Heart right ventricle (tissue), 16 donors: ENCODE measurements around the gene NBEA. TPM values are rescaled to one million over a fixed set of nuclear protein-coding genes. Genes with fewer than 3 reads are reported as not detected.

ENCODE experiments used
- ATAC-seq, 8 donors: fragments of 200-7000 bp; cut with Tn5 transposase; one replicate each; pipeline ENCODE4 v1.9.1; 2020; ENCODE audit warnings: mild to moderate bottlenecking in 8 of 8, moderate library complexity in 8 of 8, moderate number of reproducible peaks in 1 of 8
- DNase-seq, 2 donors: peaks; one replicate each; pipeline ENCODE4 v3.0.0-alpha.2; 2020
- H3K27ac ChIP-seq, 10 donors: fragments of 200-600 bp; sonication (generic) in 2 of 10; one replicate each; pipeline versions ENCODE4 v1.5.0 to v1.8.0; 2020 to 2022; ENCODE audit warnings: mild to moderate bottlenecking in 3 of 10
- H3K27me3 ChIP-seq, 7 donors: fragments of 200-600 bp; one replicate each; pipeline ENCODE4 v1.8.0; 2021 to 2022; ENCODE audit warnings: mild to moderate bottlenecking in 2 of 7
- H3K36me3 ChIP-seq, 9 donors: fragments of 200-600 bp; sonication (generic) in 1 of 9; one replicate each; pipeline versions ENCODE4 v1.5.0 to v1.8.0; 2020 to 2022; ENCODE audit warnings: mild to moderate bottlenecking in 2 of 9
- H3K4me1 ChIP-seq, 9 donors: fragments of 200-600 bp; sonication (generic) in 1 of 9; one replicate each; pipeline versions ENCODE4 v1.5.0 to v1.8.0; 2020 to 2022; ENCODE audit warnings: mild to moderate bottlenecking in 4 of 9
- H3K4me3 ChIP-seq, 10 donors: fragments of 200-600 bp; sonication (generic) in 2 of 10; one replicate each; pipeline versions ENCODE4 v1.5.0 to v1.8.0; 2020 to 2022; ENCODE audit warnings: mild to moderate bottlenecking in 7 of 10, moderate library complexity in 2 of 10
- H3K9me3 ChIP-seq, 11 donors: fragments of 200-600 bp in 10 of 11; sonication (generic) in 2 of 11; one replicate each; pipeline versions ENCODE4 v1.5.0 to v1.8.0; 2013 to 2022; ENCODE audit warnings: mild to moderate bottlenecking in 2 of 11, control low read depth in 1 of 11, moderate library complexity in 1 of 11
- CTCF ChIP-seq, 9 donors: fragments of 200-600 bp; sonication (generic) in 2 of 9; IDR thresholded peaks; one replicate each; pipeline versions ENCODE4 v1.5.0 to v1.8.0; 2021 to 2022; ENCODE audit warnings: antibody characterized with exemption in 9 of 9, mild to moderate bottlenecking in 5 of 9, moderate library complexity in 1 of 9
- WGBS, 2 donors: extraction: QIAGEN DNeasy Blood & Tissue Kit; methylation state at CpG; one replicate each; pipeline ENCODE4 v1.1.7; 2013; ENCODE audit warnings: inconsistent platforms in 1 of 2; 5-methylcytosine and 5-hydroxymethylcytosine counted together
- intact Hi-C, 10 donors: fragments of 100-400 bp; cut with DNase I; formaldehyde crosslinking; loops; one replicate each; pipeline versions ENCODE4 v1.11.1 to v1.14.2; 2022
- polyA plus RNA-seq, 2 donors: library from polyadenylated mRNA; stranded (reverse); fragments of 200-250 nt; gene quantifications; one replicate each; pipeline ENCODE4 v1.2.3, GENCODE V29; 2013
- total RNA-seq, 10 donors: library from RNA; stranded (reverse); fragmentation: NEBNext Ultra II Directional in 3 of 10; extraction: Animal tissue kit (Norgen Biotek cat#: 25700) in 3 of 10; gene quantifications; one replicate each; pipeline versions ENCODE4 v1.2.1 to v1.2.4, GENCODE V29; 2021 to 2023
- donor health status: Arrhythmogenic right ventricular cardiomyopathy.
- donor health status: ischemic (EF 13 %, LVEDD 7.1; RV severe dilation, severe dysfunction).
- donor health status: healthy with polysubstance abuse.
- donor health status: DM: no; HTN: yes; CAD: no.
- donor health status: DM: no; HTN: no; CAD: no.
- donor health status: ischemic (EF 25% LVEDD 6.9; RV normal size, moderate dysfunction).
- donor health status: ischemic (EF 25% LVEDD 5.7; RV mildly dilated, moderate dysfunction).
- donor health status: healthy.
- donor health status: DM: yes; HTN: yes; CAD: no.
- donor health status: Ischemic cardiomyopathy.
- donor health status: ischemic (EF 35%, LVEDD 5.7; RV mildly dilated, moderate dysfunction).
- donor health status: nonischemic (EF 11% LVEDD 7.7; RV severe dilation, severe dysfunction).
- donor health status: DM: yes; HTN: yes; CAD: no.
- donor health status: PGD.
- donor health status: ischemic (EF 29% LVEDD 5.4; RV normal size, mild dysfunction).
- donor health status: nonischemic (EF 23%, LVEDD 6.1; RV moderate dilation, normal function).

NBEA gene
- total and polyA plus RNA-seq, 12 donors: 4.3 to 30.6 (median 24.5) TPM

- 87 to 90% methylated on average over 2 of the region's 2 CpGs for WGBS, 2 donors
- peaks cover 0 to 44% (median 14%) of the 10 kb centered on the region in 11 donors for H3K9me3 ChIP-seq
- no peak for TF ChIP-seq CTCF (IDR thresholded peaks at IDR 0.05)
- no peaks in the 10 kb centered on the region for H3K4me1 ChIP-seq
- no peak overlapping the region for H3K4me3 ChIP-seq
- DNase-seq: no peak
- intact Hi-C loops: no loop called here
- no peaks in the 10 kb centered on the region for H3K27me3 ChIP-seq
- H3K27ac ChIP-seq: no peak overlapping the region
- no peaks in the 10 kb centered on the region for H3K36me3 ChIP-seq
- no peak for ATAC-seq
Measured at GRCh38 chr13:35025314-35025713, 83.2 kb downstream of the NBEA start.

- H3K27me3 ChIP-seq: no peaks in the 10 kb centered on the region
- intact Hi-C loops: no loop called here
- ATAC-seq: no peak
Measured at GRCh38 chr13:35028338-35028867, 86.3 kb downstream of the NBEA start.

GRCh38 chr13:35039012-35039411 lies 96.9 kb downstream of the NBEA start:
- no peaks in the 10 kb centered on the region for H3K36me3 ChIP-seq
- intact Hi-C loops: no loop called here
- H3K27me3 ChIP-seq: no peaks in the 10 kb centered on the region
- 82 to 87% methylated on average over 3 of the region's 3 CpGs for WGBS, 2 donors
- peaks cover 0 to 14% (median 0%) of the 10 kb centered on the region in 9 donors for H3K4me1 ChIP-seq
- ATAC-seq (no peak), DNase-seq (no peak)
- H3K9me3 ChIP-seq: peaks cover 0 to 25% (median 0%) of the 10 kb centered on the region in 11 donors
- TF ChIP-seq CTCF (IDR thresholded peaks at IDR 0.05): no peak
- H3K4me3 ChIP-seq: no peak overlapping the region
- H3K27ac ChIP-seq: no peak overlapping the region

More at GRCh38 chr13:35028338-35028867, 86.3 kb downstream of the NBEA start:
- peaks cover 0 to 5% (median 0%) of the 10 kb centered on the region in 9 donors for H3K36me3 ChIP-seq
- TF ChIP-seq CTCF (IDR thresholded peaks at IDR 0.05): no peak
- WGBS, 2 donors: 95 to 97% methylated on average over 1 of the region's 1 CpG
- no peak overlapping the region for H3K4me3 ChIP-seq
- peaks cover 0 to 56% (median 31%) of the 10 kb centered on the region in 11 donors for H3K9me3 ChIP-seq
- H3K4me1 ChIP-seq: no peaks in the 10 kb centered on the region
- H3K27ac ChIP-seq: no peak overlapping the region
- DNase-seq: no peak

- H3K4me1 ChIP-seq: no peaks in the 10 kb centered on the region
- no peak for ATAC-seq
- WGBS, 2 donors: 97 to 98% methylated on average over 2 of the region's 2 CpGs
- intact Hi-C loops: no loop called here
- no peak overlapping the region for H3K27ac ChIP-seq
- no peak overlapping the region for H3K4me3 ChIP-seq
- H3K27me3 ChIP-seq: no peaks in the 10 kb centered on the region
- no peak for DNase-seq
- no peaks in the 10 kb centered on the region for H3K9me3 ChIP-seq
- peaks cover 0 to 16% (median 0%) of the 10 kb centered on the region in 9 donors for H3K36me3 ChIP-seq
- no peak for TF ChIP-seq CTCF (IDR thresholded peaks at IDR 0.05)
Measured at GRCh38 chr13:35046587-35046986, 104.5 kb downstream of the NBEA start.
